Measurements from ENCODE around the gene ATXN8OS. TPM values are rescaled to one million over a fixed set of nuclear protein-coding genes. Genes with fewer than 3 reads are reported as not detected.
"Not testable (repeated sequence)": the region's sequence is repeated elsewhere in the genome, so short reads cannot be mapped to it uniquely, and the experiment has no call there.

The ATXN8OS gene
- total RNA-seq, 2 experiments from 2014 or later = not detected

- H3K27me3 Mint-ChIP-seq = no peaks in the 10 kb centered on the region
- H3K4me3 ChIP-seq (ENCODE audit: low read length) = no peak overlapping the region
- H3K27ac Mint-ChIP-seq = no peak overlapping the region
- H3K4me1 Mint-ChIP-seq (ENCODE audit: low read depth) = no peaks in the 10 kb centered on the region
- intact Hi-C loops (cut with DNase I, micrococcal nuclease) = no loop called here
- no peak overlapping the region for H3K27ac ChIP-seq (ENCODE audit: low read depth in 1 of 2, low read length in 2 of 2)
- DNase-seq (no peak), ATAC-seq (ENCODE audit: poor library complexity) (no peak)
- H3K36me3 Mint-ChIP-seq (ENCODE audit: low read depth) = no peaks in the 10 kb centered on the region
- no peak overlapping the region for H3K4me3 Mint-ChIP-seq
- no peaks in the 10 kb centered on the region for H3K36me3 ChIP-seq (ENCODE audit: insufficient read depth, low read length)
- CTCF ChIA-PET = no interaction called here
- no peaks in the 10 kb centered on the region for H3K9me3 ChIP-seq (ENCODE audit: control insufficient read depth in 1 of 2, insufficient read depth in 1 of 2, low read length in 2 of 2)
- POLR2A ChIA-PET = no interaction called here
- H3K4me1 ChIP-seq (ENCODE audit: insufficient read depth, low read length) = no peaks in the 10 kb centered on the region
- no peak for TF ChIP-seq CTCF (IDR thresholded peaks at IDR 0.05)
- peaks cover 6% of the 10 kb centered on the region for H3K9me3 Mint-ChIP-seq
- H3K27me3 ChIP-seq (ENCODE audit: control insufficient read depth in 1 of 2, insufficient read depth in 2 of 2, low read length in 2 of 2) = no peaks in the 10 kb centered on the region
Measured at GRCh38 chr13:70117338-70117905, 9.8 kb downstream of the ATXN8OS start.

GRCh38 chr13:70125693-70126092, 18.1 kb downstream of the ATXN8OS start:
- CTCF ChIA-PET = no interaction called here

GRCh38 chr13:70128098-70128497, 20.5 kb downstream of the ATXN8OS start:
- ChIA-PET POLR2A (interaction anchor here (0.6 kb wide), 1 partner anchor 90 kb away, joined by 3 read pairs; no protein-coding TSS in a partner anchor), CTCF (no interaction called here)
- Mint-ChIP-seq H3K4me1 (ENCODE audit: low read depth) (no peaks in the 10 kb centered on the region), H3K27ac (no peak overlapping the region), H3K4me3 (no peak overlapping the region), H3K9me3 (peaks cover 13% of the 10 kb centered on the region), H3K36me3 (ENCODE audit: low read depth) (no peaks in the 10 kb centered on the region), H3K27me3 (no peaks in the 10 kb centered on the region)
- Histone ChIP-seq H3K36me3 (ENCODE audit: insufficient read depth, low read length) (no peaks in the 10 kb centered on the region), H3K27me3 (ENCODE audit: control insufficient read depth in 1 of 2, insufficient read depth in 2 of 2, low read length in 2 of 2) (no peaks in the 10 kb centered on the region), H3K27ac (ENCODE audit: low read depth in 1 of 2, low read length in 2 of 2) (no peak overlapping the region), H3K9me3 (ENCODE audit: control insufficient read depth in 1 of 2, insufficient read depth in 1 of 2, low read length in 2 of 2) (no peaks in the 10 kb centered on the region), H3K4me1 (ENCODE audit: insufficient read depth, low read length) (no peaks in the 10 kb centered on the region), H3K4me3 (ENCODE audit: low read length) (no peak overlapping the region)
- no peak for ATAC-seq (ENCODE audit: poor library complexity)
- DNase-seq = no peak
- TF ChIP-seq CTCF (IDR thresholded peaks at IDR 0.05) = no peak
- intact Hi-C loops (cut with DNase I, micrococcal nuclease) = no loop called here

More at GRCh38 chr13:70125693-70126092, 18.1 kb downstream of the ATXN8OS start:
- no peaks in the 10 kb centered on the region for H3K27me3 ChIP-seq (ENCODE audit: control insufficient read depth in 1 of 2, insufficient read depth in 2 of 2, low read length in 2 of 2)
- Mint-ChIP-seq H3K4me1 (ENCODE audit: low read depth) (no peaks in the 10 kb centered on the region), H3K4me3 (no peak overlapping the region), H3K27ac (no peak overlapping the region), H3K36me3 (ENCODE audit: low read depth) (no peaks in the 10 kb centered on the region), H3K27me3 (no peaks in the 10 kb centered on the region), H3K9me3 (peaks cover 7% of the 10 kb centered on the region)
- H3K36me3 ChIP-seq (ENCODE audit: insufficient read depth, low read length) = no peaks in the 10 kb centered on the region
- DNase-seq (no peak), ATAC-seq (ENCODE audit: poor library complexity) (no peak)
- no peak overlapping the region for H3K27ac ChIP-seq (ENCODE audit: low read depth in 1 of 2, low read length in 2 of 2)
- POLR2A ChIA-PET = no interaction called here
- H3K4me1 ChIP-seq (ENCODE audit: insufficient read depth, low read length) = no peaks in the 10 kb centered on the region
- H3K4me3 ChIP-seq (ENCODE audit: low read length) = no peak overlapping the region
- no peak for TF ChIP-seq CTCF (IDR thresholded peaks at IDR 0.05)
- no peaks in the 10 kb centered on the region for H3K9me3 ChIP-seq (ENCODE audit: control insufficient read depth in 1 of 2, insufficient read depth in 1 of 2, low read length in 2 of 2)
- intact Hi-C loops (cut with DNase I, micrococcal nuclease) = no loop called here

- H3K9me3 Mint-ChIP-seq; CTCF ChIA-PET; H3K4me3 Mint-ChIP-seq; POLR2A ChIA-PET; ATAC-seq (ENCODE audit: poor library complexity); DNase-seq; H3K27me3 ChIP-seq (ENCODE audit: control insufficient read depth in 1 of 2, insufficient read depth in 2 of 2, low read length in 2 of 2); H3K4me1 Mint-ChIP-seq (ENCODE audit: low read depth); H3K27ac ChIP-seq (ENCODE audit: low read depth in 1 of 2, low read length in 2 of 2); H3K9me3 ChIP-seq (ENCODE audit: control insufficient read depth in 1 of 2, insufficient read depth in 1 of 2, low read length in 2 of 2); intact Hi-C loops (cut with DNase I, micrococcal nuclease); H3K27me3 Mint-ChIP-seq; H3K4me3 ChIP-seq (ENCODE audit: low read length); H3K36me3 ChIP-seq (ENCODE audit: insufficient read depth, low read length); H3K36me3 Mint-ChIP-seq (ENCODE audit: low read depth); H3K27ac Mint-ChIP-seq; H3K4me1 ChIP-seq (ENCODE audit: insufficient read depth, low read length): not testable (repeated sequence)
Measured at GRCh38 chr13:70142658-70143057, 35.0 kb downstream of the ATXN8OS start.
